NCI-H1417 treated with DMSO at 0.1 percent for 48 hours (cell line): ENCODE data around the gene CEP112.

Source experiments
- DNase-seq: peaks from one replicate; lab custom pipeline; 2025; lab: John Stamatoyannopoulos, UW

CEP112 gene

GRCh38 chr17:65988451-65988850 is 203.5 kb downstream of the CEP112 start:
- no peak for DNase-seq

- DNase-seq, result no peak
Observed at GRCh38 chr17:65987988-65988387, 203.9 kb downstream of the CEP112 start.

- DNase-seq, result no peak
Observed at GRCh38 chr17:65985571-65985970, 206.4 kb downstream of the CEP112 start.

GRCh38 chr17:65984299-65984698 is 207.6 kb downstream of the CEP112 start:
- no peak for DNase-seq

- DNase-seq, result no peak
Observed at GRCh38 chr17:65978871-65979270, 213.1 kb downstream of the CEP112 start.

GRCh38 chr17:65977041-65977440 is 214.9 kb downstream of the CEP112 start:
- no peak for DNase-seq

- no peak for DNase-seq
Observed at GRCh38 chr17:65975878-65976277, 216.1 kb downstream of the CEP112 start.

GRCh38 chr17:65973237-65973636 is 218.7 kb downstream of the CEP112 start:
- no peak for DNase-seq

- no peak for DNase-seq
Observed at GRCh38 chr17:65967372-65967771, 224.6 kb downstream of the CEP112 start.

- no peak for DNase-seq
Observed at GRCh38 chr17:65966072-65966695, 225.7 kb downstream of the CEP112 start.

GRCh38 chr17:65963179-65963578 is 228.8 kb downstream of the CEP112 start:
- no peak for DNase-seq

GRCh38 chr17:65959630-65960029 is 232.3 kb downstream of the CEP112 start:
- DNase-seq, result no peak

- no peak for DNase-seq
Observed at GRCh38 chr17:65956814-65957213, 235.1 kb downstream of the CEP112 start.

GRCh38 chr17:65954148-65954449 is 237.8 kb downstream of the CEP112 start:
- DNase-seq, result no peak

- DNase-seq, result no peak
Observed at GRCh38 chr17:65953316-65954147, 238.4 kb downstream of the CEP112 start.

- no peak for DNase-seq
Observed at GRCh38 chr17:65952586-65952985, 239.3 kb downstream of the CEP112 start.

GRCh38 chr17:65952015-65952414 is 239.9 kb downstream of the CEP112 start:
- no peak for DNase-seq

GRCh38 chr17:65947831-65948230 is 244.1 kb downstream of the CEP112 start:
- no peak for DNase-seq

- no peak for DNase-seq
Observed at GRCh38 chr17:65942592-65942991, 249.3 kb downstream of the CEP112 start.

GRCh38 chr17:65941356-65941899 is 250.5 kb downstream of the CEP112 start:
- no peak for DNase-seq

- no peak for DNase-seq
Observed at GRCh38 chr17:65936013-65936412, 255.9 kb downstream of the CEP112 start.

- DNase-seq, result no peak
Observed at GRCh38 chr17:65933290-65933689, 258.6 kb downstream of the CEP112 start.
